ENCODE measurements around the gene GPR84. TPM values are rescaled to one million over a fixed set of nuclear protein-coding genes. Genes with fewer than 3 reads are reported as not detected.

Gene GPR84
- total RNA-seq, 1 experiment from 2014 or later: not detected

DNA sequence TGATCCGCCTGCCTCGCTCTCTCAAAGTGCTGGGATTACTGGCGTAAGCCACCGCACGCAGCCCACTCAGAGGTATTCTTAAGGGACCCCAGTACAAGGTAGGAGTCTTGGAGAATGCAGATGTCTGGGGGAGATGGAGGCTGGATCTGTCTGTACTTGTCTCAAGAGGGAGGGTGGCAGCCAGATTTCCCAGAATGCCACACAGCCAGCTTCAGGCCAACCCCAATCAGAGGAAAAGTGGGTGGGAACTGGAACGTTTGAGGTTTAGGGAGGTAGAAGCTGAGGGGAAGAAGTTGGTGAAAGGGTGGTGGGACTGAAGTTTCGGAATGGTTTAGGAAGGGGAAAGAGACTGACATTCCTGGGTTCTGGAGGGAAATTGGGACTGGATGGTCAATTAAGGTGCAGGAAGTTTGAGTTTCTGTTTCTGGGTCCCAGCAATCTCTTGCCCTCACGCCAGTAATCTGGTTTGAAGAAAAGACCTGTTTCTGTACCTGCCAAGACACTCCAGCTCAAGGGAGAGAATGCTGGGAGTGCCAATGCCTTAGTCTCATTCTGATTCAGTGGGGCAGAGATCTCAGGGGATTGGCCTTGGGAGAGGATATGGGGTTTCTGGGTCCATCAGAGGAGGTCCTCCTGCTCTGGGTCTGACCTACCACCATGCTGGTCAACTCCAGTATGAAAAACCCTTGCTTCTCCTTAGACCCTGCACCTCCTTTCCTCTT is 28.4 kb upstream of the GPR84 start:
- no peak for DNase-seq (ENCODE audit: low read depth)

DNA sequence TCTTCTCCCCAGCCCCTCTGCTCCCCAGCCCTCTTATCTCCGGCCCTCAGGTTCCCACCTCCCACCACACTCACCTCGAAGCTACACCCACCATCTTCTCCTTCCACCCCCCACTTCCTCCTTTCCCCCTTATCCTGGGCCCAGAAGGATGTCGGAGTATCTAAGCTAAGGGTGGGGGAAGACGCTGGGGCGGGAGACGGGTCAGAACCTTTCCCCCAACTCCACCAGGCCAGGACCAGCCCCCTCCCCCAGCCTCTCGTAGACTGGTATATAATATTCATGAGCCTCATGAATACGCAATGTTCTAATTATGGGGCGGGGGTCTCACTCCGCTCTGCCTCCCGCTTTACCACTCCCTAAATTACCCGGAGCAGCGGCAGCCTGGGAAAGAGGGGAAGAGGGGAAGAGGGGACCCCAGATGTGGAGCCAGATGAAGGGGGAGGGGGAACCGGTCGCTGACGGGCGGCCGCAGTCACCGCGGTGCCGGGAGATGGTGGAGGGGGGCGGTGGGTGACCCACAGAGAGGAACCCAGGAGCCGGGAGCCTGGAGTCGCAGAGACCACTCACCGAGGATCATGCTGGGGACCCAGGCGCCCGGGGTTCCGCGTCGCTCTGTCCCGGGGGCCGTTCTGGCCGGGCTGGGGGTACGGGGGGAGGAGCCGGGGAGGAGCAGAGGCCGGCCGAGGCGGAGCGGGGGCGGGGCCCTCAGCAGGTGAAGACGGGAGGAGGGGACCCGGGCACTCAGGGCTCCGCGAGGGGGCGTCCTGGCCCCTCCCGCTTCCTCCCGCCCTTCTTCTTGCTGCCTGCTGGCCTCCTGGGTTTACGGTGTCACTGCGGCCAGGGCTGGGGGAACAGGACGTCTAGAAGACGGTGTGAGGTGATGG is 26.6 kb upstream of the GPR84 start:
- no peak for DNase-seq (ENCODE audit: low read depth)

DNA sequence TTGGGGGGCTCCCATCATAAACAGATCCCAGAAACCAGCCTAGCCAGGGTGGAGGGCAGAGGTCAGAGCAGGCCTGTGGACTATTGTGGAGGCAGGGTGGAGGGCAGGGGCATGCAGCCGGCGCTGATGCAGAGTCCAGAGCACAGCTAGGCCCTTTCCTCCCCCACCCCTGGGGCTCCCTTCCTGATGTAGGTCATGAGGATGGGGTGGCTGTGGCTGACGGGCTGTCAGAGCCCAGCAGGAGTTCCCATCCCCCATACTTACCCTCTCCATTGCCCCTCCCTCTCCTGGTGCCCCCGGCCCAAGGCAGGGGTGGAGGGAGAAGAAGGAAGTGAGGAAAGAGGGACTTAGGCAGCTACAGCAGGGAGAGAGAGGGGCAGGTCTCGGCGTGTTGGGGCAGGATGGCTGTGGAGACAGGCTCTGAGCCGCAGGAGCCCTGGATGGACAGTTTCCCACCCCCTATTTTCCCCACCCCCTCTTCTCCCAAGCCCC is 25.9 kb upstream of the GPR84 start:
- DNase-seq (ENCODE audit: low read depth): no peak

DNA sequence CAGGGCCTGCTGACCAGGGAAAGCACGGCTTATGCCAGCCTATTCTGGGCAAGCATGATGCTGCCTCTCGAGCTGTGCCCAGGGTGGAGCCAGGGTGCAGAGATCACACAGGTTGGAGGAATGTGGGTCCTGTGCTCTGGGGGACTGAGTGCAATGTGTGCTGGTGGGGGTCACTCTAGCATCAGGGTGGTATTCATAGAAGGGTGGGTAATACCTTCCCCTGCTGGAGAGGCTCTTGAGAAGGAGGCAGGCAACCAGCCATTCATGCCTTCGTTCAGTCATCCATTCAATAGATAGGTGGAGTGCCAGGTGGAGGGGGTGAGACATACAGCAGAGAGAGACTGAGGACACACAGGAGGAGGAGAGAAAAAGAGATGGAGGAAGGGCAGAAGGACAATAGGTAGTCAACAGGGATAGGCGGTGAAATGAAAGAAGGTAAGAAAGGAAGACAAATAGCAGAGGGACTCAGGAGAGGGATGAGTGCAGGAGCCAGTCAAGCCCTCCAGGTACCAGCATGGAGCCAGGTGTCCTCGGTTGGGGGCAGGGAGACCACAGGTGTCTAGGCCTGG is 25.4 kb upstream of the GPR84 start:
- no peak for DNase-seq (ENCODE audit: low read depth)

DNA sequence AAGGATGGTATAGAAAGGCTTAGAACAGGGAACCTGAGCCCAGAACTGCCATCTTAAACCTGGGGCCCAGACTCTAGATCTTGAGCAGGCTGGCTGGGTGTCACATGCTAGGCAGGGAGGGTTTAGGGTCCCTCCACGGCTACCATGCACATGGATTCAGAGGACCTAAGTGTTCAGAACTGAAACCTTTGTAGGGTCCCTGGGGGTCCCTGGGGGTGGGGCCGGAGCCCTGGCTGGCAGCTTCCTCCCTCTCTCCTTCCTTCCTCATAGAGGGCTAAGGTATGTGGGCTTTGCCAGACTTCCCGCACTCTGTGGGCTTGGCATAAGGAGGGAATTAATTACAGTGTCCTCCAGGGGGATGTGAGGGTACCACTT is 24.8 kb upstream of the GPR84 start:
- no peak for DNase-seq (ENCODE audit: low read depth)

DNA sequence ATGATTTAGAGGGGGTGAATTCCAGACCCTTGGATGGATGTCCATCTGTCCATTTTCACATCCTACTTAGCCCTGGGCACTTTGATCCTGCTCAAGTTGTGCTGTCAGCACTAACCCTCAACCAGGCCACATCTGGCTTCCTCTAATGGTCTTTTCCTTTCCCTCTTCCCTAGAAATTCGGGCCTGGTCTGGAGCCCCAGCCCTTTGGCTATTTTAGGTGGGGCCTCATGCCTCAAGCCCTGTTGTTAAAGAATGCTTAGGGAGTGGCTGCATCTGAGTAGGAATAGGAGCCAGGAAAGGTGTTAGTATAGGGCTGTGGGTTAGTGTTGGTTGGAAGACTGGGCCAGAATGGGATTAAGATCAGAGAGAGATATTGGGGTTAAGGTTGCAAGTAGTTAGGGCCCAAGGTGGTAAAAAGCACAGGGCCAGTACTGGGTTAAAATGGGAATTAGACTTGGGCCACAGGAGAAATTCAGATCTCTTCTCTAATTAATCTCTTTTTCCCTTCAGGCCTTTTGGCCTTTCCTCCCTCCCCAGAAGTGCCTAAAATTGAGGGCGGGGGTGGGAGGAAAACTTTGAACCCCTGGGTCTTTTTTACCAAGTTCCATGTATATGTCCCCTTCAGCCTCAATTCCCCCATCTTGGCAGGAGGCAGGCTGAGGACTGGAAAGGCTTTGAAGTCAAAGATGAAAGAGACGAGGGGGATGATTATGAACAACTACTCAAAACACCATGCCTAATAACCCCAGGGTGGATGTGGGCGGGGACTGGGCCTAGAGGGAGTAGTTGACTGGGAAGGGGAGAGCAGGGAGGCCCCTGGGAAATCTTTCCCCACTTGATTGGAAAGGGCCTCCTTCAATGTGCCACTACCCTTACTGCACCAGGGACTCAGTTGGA is 24.2 kb upstream of the GPR84 start:
- DNase-seq (ENCODE audit: low read depth): no peak

DNA sequence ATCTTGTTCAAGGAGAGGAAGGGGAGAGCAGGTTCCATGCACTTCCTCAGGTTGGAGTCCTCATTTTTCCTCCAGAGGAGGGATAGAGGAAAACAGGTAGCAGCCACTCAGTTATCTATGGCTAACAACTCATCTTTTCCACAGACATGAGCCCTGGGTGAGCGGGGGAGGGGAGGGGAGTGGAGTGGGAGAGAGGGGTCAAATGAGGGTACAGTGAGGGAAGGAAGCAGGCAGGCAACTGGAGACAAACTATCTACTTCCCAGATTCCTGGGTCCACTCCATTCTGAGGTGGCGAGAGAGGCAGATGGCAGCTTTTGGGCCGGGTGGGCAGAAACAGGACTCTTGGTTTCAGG is 22.8 kb upstream of the GPR84 start:
- no peak for DNase-seq (ENCODE audit: low read depth)

DNA sequence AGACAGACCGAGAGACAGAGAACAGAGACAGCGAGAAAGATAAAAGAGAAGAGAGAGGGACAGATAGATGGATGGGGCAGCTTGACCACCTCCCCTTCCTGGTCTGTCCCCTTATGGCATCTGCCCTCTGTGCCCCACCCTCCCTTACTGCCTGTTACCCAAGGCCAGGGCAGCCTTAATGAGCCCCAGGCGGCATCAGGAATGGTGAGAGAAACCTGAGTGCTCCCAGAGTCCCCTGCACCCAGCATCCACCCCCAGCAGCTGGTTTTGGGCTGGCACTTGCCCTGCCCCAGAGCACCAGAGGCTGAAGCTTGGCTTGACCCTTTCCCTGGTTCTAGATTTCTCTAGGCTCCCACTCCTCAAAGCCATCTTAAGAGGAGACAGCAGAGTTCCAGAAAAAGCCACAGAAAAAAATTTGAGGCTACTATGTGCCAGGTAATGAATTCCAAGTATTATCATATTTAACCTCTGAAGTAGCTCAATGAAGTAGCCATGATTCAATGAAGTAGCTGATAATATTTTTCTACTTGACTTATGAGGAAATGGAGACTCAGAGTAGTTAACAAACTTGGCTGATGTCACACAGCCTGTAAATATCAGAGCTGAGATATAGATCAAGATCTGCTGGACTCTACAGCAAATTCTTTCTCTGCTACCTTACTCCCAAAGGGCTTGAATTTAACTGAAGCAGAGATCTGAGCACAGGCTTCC is 22.3 kb upstream of the GPR84 start:
- no peak for DNase-seq (ENCODE audit: low read depth)

DNA sequence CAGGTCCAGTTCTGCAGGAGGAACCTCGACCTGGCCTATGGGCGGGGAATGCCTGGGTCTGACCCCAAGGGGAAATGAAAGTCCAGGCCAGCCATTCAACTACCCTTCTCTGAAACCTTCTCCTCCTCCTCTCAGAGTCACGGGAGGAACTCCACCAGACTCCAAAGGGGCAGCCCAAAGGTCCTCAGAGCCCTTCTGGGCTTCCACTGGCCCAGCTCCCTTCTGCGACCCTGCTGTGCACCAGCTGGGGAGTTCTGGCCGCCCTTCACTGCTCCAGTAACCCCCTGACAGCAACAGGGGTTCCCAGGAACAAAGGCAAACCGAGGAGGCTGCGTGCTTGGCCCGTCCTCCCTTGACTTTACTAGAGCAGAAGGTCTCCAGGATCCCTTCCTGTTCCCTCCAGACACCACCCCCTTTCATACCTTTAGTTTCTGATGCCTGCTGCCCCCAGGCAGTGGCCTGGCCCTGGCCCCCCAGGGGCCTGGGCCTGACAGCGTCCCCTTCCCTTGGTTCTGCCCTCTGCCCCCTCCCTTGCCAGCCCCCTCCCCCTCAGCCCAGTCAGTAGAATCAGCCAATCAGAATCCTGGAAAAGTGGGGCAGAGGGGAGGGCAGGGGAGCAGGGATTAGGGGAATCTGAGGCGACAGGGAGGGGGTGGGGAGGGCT is 21.1 kb upstream of the GPR84 start:
- DNase-seq (ENCODE audit: low read depth): no peak

DNA sequence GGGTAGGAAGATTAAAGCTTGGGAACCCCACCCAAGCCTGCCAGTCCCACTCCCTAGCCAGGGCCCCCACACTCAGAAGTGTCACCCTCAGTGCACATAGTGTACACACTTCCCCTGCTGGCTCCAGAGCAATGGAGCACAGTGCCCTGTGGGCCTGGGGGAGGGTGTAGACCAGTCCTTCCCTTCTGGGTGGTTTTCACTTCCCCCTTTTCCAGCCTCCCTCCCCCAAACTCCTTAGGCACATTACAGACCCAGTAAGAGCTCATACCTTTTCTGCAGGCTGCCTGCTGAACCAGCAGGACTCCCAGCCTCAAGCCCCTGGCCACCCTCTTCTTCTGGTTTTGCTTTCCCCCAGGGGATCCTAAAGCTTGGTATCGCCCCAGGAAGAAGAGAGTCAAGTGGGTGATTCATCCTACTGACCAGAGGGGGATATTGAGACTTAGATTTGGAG is 20.3 kb upstream of the GPR84 start, which contains the start of gene ZNF385A:
Gene ZNF385A (minus strand): TSS at position 143 of the 451 bp plus-strand sequence. CDS start 219 bp downstream, outside the sequence.
- no peak for DNase-seq (ENCODE audit: low read depth)

DNA sequence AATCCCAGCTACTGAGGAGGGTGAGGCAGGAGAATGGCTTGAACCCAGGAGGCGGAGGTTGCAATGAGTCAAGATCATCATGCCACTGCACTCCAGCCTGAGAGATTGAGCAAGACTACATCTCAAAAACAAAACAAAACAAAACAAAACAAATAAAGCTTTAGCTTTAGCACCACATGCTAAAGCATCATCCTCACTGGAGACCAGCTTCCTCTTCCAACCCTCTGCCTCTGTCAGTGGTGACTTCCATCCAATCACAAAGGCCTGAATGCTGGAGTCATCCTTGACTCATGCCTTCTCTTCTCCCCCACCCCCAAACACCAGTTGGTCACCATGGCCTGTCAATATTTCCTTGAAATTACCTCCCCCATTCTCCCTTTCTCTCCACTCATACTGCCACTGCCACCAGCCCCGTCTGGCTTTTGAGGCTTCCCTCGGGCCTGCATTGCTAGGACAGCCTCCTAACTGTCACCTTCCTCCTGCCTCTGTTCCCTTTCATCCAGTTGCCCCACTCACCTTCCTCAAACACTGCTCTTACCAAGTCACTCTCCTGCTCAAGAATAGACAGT is 18.8 kb upstream of the GPR84 start:
- peak; percentile 95 for DNase-seq (ENCODE audit: low read depth)

DNA sequence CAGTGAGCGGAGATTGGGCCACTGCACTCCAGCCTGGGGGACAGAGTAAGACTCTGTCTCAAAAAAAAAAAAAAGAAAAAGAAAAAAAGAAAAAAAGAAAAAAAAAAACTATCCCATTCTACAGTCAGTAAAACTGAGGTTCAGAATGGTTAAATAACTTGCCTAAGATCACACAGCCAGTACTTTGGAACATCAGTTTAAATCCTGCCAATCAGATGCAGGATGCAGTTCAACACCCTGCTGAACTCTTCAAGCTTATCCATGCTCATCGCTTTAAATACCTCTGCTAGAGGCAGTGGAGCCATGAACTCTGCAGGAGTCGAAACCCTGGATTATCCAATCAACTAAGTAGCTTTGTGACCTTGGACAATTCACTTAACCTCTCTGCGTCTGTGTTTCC is 16.9 kb upstream of the GPR84 start:
- DNase-seq (ENCODE audit: low read depth): no peak

DNA sequence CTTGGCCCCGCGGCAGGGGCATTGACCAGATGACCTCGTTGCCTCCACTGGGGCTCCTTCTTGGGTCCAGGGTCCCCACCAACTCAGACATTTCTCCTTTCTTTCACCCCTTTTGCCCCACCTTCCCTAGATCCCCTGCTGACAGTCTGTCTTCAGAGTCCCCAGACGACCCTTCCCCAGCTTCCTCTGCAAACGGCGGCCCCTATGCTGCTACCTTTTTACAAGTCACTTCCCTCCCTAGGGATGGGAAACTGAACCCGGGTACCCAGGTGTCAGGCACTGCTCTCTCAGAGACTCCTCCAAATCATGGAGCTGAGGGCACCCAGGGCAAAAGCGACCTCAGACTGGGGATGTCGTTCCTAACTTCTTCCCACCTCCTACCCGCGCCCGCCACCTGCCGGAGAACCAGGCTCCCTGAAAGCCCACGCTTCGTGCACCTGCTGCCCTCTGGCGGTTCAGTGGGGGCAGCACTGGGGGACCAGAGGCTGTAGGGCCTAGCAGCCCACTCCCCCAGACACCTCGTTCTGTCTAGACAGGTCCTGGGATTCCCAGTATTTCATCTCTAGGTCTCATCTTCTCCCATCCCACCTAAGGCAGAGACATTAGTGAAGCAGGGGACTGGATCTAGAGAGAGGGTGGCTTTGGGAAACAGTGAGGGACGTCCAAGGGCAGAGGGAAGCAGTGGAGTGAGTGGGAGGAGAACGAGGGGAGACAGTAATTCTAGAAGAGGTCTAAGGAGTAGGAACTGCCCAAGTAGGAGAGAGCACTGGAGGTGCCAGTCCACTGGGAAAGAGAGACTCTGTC is 15.3 kb upstream of the GPR84 start:
- DNase-seq (ENCODE audit: low read depth): peak; percentile 80

DNA sequence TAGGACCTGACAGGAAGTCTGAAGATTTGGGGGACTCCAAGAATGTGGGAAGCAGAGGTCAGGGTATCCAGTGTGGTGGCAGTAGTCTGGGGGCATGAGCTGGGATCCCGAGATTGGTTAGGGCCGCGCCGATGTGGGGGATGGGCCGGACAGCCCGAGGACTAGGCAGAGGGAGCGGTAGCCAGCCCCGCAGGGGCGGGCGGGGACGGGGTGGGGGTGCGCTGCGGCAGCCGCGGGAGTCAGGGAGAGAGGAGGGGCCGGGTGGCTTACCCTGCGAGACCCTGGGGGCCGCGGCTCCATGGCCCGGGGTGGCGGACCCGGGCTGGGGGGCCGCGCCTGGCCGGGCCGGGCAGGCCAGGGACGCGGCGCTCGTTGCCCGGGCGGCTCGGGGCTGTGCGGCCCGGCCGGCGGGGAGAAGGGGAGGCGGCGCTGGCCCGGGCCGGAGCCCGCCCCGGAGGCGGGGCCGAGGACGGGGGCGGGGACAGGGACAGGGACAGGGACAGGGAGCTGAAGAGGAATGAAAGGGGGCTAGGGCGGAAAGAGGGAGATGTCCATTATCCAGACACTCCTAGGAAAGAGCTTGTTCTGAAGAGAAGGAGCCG is 14.6 kb upstream of the GPR84 start:
- peak; percentile 58 for DNase-seq (ENCODE audit: low read depth)

DNA sequence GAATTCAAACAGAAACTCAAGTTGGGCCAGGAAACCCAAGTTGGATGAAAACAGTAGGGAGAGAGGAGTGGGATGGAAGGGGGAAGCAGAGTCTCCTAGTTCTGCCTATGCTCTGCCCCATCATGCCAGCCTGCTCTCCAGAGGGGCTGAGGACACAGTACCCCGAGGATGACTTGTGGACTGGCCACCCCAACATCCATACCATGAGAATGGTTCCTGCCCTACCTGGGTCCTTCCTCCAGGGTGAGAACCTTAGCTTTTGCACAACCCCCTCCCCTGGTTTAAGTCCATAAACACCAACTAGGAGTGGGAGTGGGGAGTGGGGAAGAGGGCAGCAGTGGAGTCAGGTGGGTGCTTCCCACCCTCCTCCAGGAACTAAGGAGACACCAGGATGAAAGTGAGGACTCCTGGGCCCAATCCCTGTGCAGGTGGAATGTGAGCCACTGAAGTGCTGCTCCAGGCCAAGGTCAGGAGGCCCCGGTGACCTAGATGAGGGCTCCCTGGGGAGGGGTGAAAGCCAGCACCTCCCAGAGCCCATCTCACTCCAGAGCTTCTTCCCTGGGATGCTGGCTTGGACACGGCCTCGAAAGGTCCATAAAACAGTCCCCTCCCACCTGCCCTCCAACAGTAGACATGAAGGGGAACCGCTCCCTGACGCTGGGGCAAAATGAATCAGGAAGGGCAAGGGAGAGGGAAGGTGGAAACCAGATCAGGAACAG is 13.7 kb upstream of the GPR84 start:
- DNase-seq (ENCODE audit: low read depth): no peak

DNA sequence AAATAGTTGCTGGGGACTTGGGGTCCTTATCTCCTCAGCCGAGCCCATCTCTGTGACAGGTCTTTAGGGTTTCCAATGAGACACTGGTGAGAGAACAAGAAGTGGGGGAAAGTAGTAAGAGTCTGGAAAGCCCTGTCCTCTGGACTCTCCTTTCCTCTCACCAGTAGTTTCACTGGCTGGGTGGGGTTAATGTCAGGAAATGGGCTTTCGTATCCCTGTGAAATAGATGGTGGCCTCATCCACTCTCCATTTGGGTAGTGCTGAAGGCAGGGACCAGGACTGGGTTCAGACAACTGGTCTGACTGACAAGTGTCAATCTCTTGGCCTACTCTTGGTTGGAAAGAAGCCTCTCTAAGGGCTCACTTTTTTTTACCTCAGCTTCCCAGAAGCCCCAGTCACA is 12.7 kb upstream of the GPR84 start:
- no peak for DNase-seq (ENCODE audit: low read depth)

DNA sequence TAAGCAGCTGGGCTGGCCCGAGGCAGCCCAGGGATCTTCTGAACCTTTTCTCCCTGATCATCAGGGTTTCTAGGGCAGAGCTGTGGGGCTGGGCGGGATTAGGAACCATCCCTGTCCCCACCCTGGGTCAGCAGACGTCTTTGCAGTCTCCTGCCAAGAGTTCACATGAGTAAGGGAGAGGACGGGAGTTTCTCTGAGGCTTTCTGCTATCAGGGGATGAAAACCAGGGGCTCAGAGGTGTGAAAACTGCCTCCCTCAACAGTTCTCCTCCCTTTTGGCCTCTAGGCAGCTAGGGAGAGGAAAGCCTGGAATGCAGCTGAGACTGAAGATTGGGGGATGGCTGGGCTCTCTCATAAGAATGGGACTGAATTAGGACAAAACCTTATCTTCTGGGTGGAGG is 12.3 kb upstream of the GPR84 start:
- no peak for DNase-seq (ENCODE audit: low read depth)

DNA sequence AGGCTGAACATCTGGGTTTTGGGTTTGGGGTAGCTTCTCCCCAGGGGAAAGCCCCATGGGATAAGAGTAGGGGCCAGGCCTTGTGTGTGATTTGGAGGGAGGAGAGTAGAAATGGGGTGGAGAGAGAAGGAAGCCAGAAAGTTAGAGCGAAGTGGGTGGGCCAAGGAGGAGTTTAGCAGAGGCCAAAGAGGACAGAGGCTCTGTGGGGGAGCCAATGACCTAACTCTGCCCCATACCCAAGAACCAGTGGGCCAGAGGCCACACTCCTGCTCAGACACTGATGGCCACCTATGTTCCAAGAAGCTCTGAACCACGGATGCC is 10.9 kb upstream of the GPR84 start:
- DNase-seq (ENCODE audit: low read depth): no peak
